CD4-positive, alpha-beta T cell treated with Interleukin-4 for 1 hour (primary cell): ENCODE results near the gene ST6GALNAC2.
A peak's percentile ranks its signal among the peaks of the same experiment; 100 is the strongest.
"Not testable (repeated sequence)": the region's sequence is repeated elsewhere in the genome, so short reads cannot be mapped to it uniquely, and the experiment has no call there.

Experiments used
- DNase-seq, 2 donors: peaks; one replicate each; pipeline ENCODE4 v3.0.0-alpha.2; 2020 to 2022

ST6GALNAC2 gene

DNA sequence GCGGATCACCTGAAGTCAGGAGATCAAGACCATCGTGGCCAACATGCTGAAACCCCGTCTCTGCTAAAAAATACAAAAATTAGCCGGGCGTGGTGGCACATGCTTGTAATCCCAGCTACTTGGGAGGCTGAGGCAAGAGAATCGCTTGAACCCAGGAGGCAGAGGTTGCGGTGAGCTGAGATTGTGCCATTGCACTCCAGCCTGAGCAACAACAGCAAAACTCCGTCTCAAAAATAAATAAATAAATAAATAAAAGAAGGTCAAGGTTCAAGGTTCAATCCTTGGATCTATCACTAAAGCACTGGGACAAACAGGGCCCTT is 60.2 kb downstream of the ST6GALNAC2 start:
- not testable (repeated sequence) for DNase-seq

DNA sequence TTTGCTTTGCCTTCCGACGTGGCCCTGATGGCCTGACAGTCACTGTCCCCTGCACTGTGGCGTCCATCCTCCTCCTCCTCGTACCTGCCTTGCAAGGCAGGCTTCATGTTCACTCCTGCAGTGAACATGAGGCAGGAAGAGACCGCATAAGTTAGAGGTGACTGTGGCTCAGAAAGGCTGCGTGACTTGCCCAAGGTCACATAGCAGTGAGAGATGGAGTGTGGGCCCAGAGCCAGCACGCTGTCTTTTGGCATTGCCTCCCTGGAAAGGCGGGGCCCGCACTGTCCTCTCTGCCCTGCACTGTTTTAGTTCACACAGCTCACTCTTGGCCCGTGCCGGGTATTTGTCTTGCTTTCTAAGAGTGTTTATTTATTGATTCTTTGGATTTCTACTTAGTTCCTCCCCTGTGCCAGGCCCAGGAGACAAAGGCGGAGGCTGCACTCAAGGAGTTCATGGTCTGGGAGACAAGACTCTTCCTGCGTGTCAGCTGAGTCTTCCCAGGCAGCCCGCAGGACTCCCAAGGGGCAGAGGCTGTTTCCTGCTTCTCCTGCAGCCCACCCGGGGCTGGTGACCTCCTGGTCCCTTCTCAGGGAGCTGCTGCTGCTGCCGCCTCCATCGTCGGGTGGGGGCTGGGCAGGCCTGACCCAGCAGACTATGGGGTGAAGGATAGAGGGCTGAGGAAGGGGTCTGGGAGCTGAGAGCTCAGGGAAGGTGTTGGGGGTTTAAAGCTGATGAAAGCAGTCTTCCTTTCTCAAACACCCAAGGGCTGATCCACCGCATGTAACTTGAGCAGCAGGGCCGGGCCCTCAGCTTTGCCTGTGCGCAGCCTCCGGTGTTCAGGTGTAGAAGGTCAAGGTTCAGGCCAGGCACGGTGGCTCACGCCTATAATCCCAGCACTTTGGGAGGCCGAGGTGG is 60.8 kb downstream of the ST6GALNAC2 start:
- no peak for DNase-seq

GRCh38 chr17:76523084-76524037 is 62.3 kb downstream of the ST6GALNAC2 start:
- peak; percentile 81 to 82 for DNase-seq

DNA sequence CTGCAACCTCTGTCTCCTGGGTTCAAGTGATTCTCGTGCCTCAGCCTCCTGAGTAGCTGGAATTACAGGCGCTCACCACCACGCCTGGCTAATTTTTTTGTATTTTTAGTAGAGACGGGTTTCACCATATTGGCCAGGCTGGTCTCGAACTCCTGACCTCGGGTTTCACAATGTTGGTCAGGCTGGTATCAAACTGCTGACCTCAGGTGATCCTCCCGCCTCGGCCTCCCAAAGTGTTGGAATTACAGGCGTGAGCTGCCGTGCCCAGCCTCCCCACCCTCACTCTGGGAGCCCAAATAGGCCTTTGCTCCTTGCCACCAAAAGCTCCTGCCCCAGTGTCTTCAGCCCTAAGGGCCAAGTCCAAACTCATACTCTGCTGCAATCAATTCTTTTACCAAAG is 64.0 kb downstream of the ST6GALNAC2 start:
- DNase-seq, result not testable (repeated sequence)

DNA sequence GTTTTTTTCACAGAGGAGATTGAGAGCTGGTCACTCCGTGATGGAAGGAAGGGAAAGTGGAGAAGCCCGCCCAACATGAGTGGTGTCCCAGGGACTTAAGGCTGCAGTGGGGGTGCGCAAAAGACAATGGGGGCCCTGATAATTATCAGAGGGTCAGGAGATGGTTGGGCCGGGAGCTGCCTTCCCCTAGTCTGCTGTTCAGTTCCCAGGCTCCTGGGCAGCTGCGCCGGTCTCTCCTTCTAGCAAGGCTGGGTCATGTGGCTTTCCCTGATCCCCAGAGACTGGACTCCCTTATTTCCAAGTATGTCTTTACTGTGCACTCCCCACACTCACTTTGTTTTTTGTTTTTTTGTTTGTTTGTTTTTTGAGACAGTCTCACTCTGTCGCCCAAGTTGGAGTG is 64.4 kb downstream of the ST6GALNAC2 start:
- DNase-seq, result no peak

GRCh38 chr17:76519048-76519966 is 66.4 kb downstream of the ST6GALNAC2 start:
- no peak for DNase-seq

GRCh38 chr17:76517638-76518038 is 68.0 kb downstream of the ST6GALNAC2 start:
- no peak for DNase-seq
